HEK293 (cell line): ENCODE results near the gene IFT172.
"Not testable (repeated sequence)": the region's sequence is repeated elsewhere in the genome, so short reads cannot be mapped to it uniquely, and the experiment has no call there.

Experiments used
- CTCF ChIA-PET: fragments of 350-600 bp; formaldehyde crosslinking; extraction: SDS; loops from one replicate; lab custom pipeline; 2021; ENCODE audit warnings: antibody characterized with exemption; lab: Yijun Ruan, JAX
- POLR2A ChIA-PET: fragments of 300-600 bp; formaldehyde crosslinking; extraction: SDS; loops from one replicate; lab custom pipeline; 2020; ENCODE audit warnings: antibody characterized with exemption, inconsistent platforms; lab: Yijun Ruan, JAX
- H3K27ac ChIP-seq: fragments of 200-500 bp; sonication (Bioruptor generic); 2 replicates; pipeline ENCODE4 v1.5.1; 2014; ENCODE audit warnings: low read depth, low read length, control low read depth, inconsistent platforms; ENCODE audit errors: extremely low read depth
- H3K36me3 ChIP-seq, 2 experiments: fragments of 200-500 bp in 1 of 2; sonication (Bioruptor generic) in 1 of 2; 1 replicate in 1 of 2; 2 replicates in 1 of 2; pipeline ENCODE4 v1.5.1; 2014 to 2017; ENCODE audit warnings: inconsistent platforms in 2 of 2, low read length in 2 of 2; ENCODE audit not compliant: control insufficient read depth in 2 of 2, insufficient read depth in 1 of 2
- H3K4me1 ChIP-seq: fragments of 200-500 bp; sonication (Bioruptor generic); 2 replicates; pipeline ENCODE4 v1.5.1; 2014; ENCODE audit warnings: mild to moderate bottlenecking, low read length, inconsistent platforms; ENCODE audit not compliant: control insufficient read depth, insufficient read depth
- H3K4me3 ChIP-seq: 2 replicates; pipeline ENCODE4 v1.5.1; 2011; ENCODE audit warnings: low read depth, mild to moderate bottlenecking, control low read depth, low read length, moderate library complexity
- H3K9me3 ChIP-seq: fragments of 200-500 bp; sonication (Bioruptor generic); 2 replicates; pipeline ENCODE4 v1.5.1; 2014; ENCODE audit warnings: low read depth, low read length, inconsistent platforms; ENCODE audit not compliant: control insufficient read depth, insufficient read depth
- MYNN ChIP-seq: fragments of 450-650 bp; formaldehyde crosslinking; IDR thresholded peaks from 2 replicates; pipeline ENCODE4 v1.5.1; 2016; ENCODE audit warnings: missing biosample characterization, missing genetic modification characterization, borderline replicate concordance
- SP3 ChIP-seq: fragments of 450-650 bp; formaldehyde crosslinking; IDR thresholded peaks from 2 replicates; pipeline ENCODE4 v1.5.1; 2016; ENCODE audit warnings: missing biosample characterization, missing genetic modification characterization
- SP7 ChIP-seq: fragments of 450-650 bp; formaldehyde crosslinking; IDR thresholded peaks from 2 replicates; pipeline ENCODE4 v1.5.1; 2016; ENCODE audit warnings: missing biosample characterization, missing genetic modification characterization
- ZBTB20 ChIP-seq: fragments of 450-650 bp; formaldehyde crosslinking; IDR thresholded peaks from 2 replicates; pipeline ENCODE4 v1.5.1; 2016; ENCODE audit warnings: missing biosample characterization, missing genetic modification characterization
- ZBTB44 ChIP-seq: fragments of 450-650 bp; IDR thresholded peaks from 2 replicates; pipeline ENCODE4 v1.5.1; 2018; ENCODE audit warnings: missing biosample characterization, mild to moderate bottlenecking, missing genetic modification characterization
- ZIC2 ChIP-seq: fragments of 450-650 bp; formaldehyde crosslinking; IDR thresholded peaks from 2 replicates; pipeline ENCODE4 v1.5.1; 2016; ENCODE audit warnings: missing biosample characterization, missing genetic modification characterization
- ZNF174 ChIP-seq: fragments of 450-650 bp; formaldehyde crosslinking; IDR thresholded peaks from 2 replicates; pipeline ENCODE4 v1.5.0; 2017; ENCODE audit warnings: missing biosample characterization, mild to moderate bottlenecking, missing genetic modification characterization
- ZNF175 ChIP-seq: fragments of 450-650 bp; formaldehyde crosslinking; IDR thresholded peaks from 2 replicates; pipeline ENCODE4 v1.5.1; 2016; ENCODE audit warnings: missing biosample characterization, missing genetic modification characterization
- ZNF184 ChIP-seq: fragments of 450-650 bp; IDR thresholded peaks from 2 replicates; pipeline ENCODE4 v1.5.1; 2018; ENCODE audit warnings: missing biosample characterization, mild to moderate bottlenecking, missing genetic modification characterization
- ZNF266 ChIP-seq: fragments of 450-650 bp; formaldehyde crosslinking; IDR thresholded peaks from 2 replicates; pipeline ENCODE4 v1.5.1; 2016; ENCODE audit warnings: missing biosample characterization, missing genetic modification characterization, low read depth
- ZNF37A ChIP-seq: fragments of 450-650 bp; IDR thresholded peaks from 2 replicates; pipeline ENCODE4 v1.5.1; 2018; ENCODE audit warnings: missing biosample characterization, missing genetic modification characterization
- ZNF394 ChIP-seq: fragments of 450-650 bp; formaldehyde crosslinking; IDR thresholded peaks from 2 replicates; pipeline ENCODE4 v1.5.1; 2016; ENCODE audit warnings: missing biosample characterization, missing genetic modification characterization, mild to moderate bottlenecking, moderate library complexity, borderline replicate concordance
- ZNF558 ChIP-seq: fragments of 450-650 bp; formaldehyde crosslinking; IDR thresholded peaks from 2 replicates; pipeline ENCODE4 v1.5.1; 2016; ENCODE audit warnings: missing biosample characterization, missing genetic modification characterization
- ZNF571 ChIP-seq: fragments of 450-650 bp; formaldehyde crosslinking; IDR thresholded peaks from 2 replicates; pipeline ENCODE4 v1.5.0; 2017; ENCODE audit warnings: missing biosample characterization, missing genetic modification characterization
- ZNF645 ChIP-seq: fragments of 450-650 bp; formaldehyde crosslinking; IDR thresholded peaks from 2 replicates; pipeline ENCODE4; 2016; ENCODE audit warnings: missing biosample characterization, missing genetic modification characterization
- ZNF658 ChIP-seq: fragments of 450-650 bp; formaldehyde crosslinking; IDR thresholded peaks from 2 replicates; pipeline ENCODE4; 2016; ENCODE audit warnings: missing biosample characterization, missing genetic modification characterization
- ZSCAN5A ChIP-seq: fragments of 450-650 bp; formaldehyde crosslinking; IDR thresholded peaks from 2 replicates; pipeline ENCODE4 v1.5.1; 2016; ENCODE audit warnings: missing biosample characterization, missing genetic modification characterization

The IFT172 gene

GRCh38 chr2:27428213-27428977 is 61.1 kb downstream of the IFT172 start, which contains the start of gene NRBP1 (continued):
- no peak for TF ChIP-seq ZNF645
- TF ChIP-seq ZNF37A, result no peak
- no peak for TF ChIP-seq ZNF184 (tag by site-specific recombination)
- TF ChIP-seq ZBTB20, result peak; percentile 98

- peaks cover 11% of the 10 kb centered on the region for H3K4me1 ChIP-seq
- H3K36me3 ChIP-seq, result peaks cover under 1 to 6% of the 10 kb centered on the region in 2 experiments; a peak in 2 of 3 replicates
- ChIA-PET CTCF (interaction anchor here (1.1 to 3.0 kb wide), 3 partner anchors 18 to 1167 kb away, joined by 3 to 15 read pairs (median 3); partner anchors contain the start of gene PPM1G), POLR2A (interaction anchor here (0.9 to 3.8 kb wide), 17 partner anchors 9 to 236 kb away, joined by 3 to 56 read pairs (median 4); partner anchors contain the start of genes CCDC121, EIF2B4, GPN1 and GTF3C2)
- TF ChIP-seq ZNF174 (tag by site-specific recombination) (no peak), ZNF184 (tag by site-specific recombination) (no peak), ZNF571 (tag by site-specific recombination) (no peak), SP7 (tag by site-specific recombination) (no peak), ZNF266 (tag by site-specific recombination) (no peak), ZNF558 (no peak), ZNF175 (tag by site-specific recombination) (no peak), MYNN (tag by site-specific recombination) (no peak), ZIC2 (tag by site-specific recombination) (no peak), ZNF394 (tag by site-specific recombination) (no peak), SP3 (tag by site-specific recombination) (no peak), ZBTB44 (tag by site-specific recombination) (no peak), ZNF658 (no peak), ZSCAN5A (tag by site-specific recombination) (no peak)
- H3K27ac ChIP-seq, result peak overlapping the region; percentile 96; the same call in 1 of the 2 replicates
- peak overlapping the region; percentile 70 for H3K4me3 ChIP-seq
- H3K9me3 ChIP-seq, result no peaks in the 10 kb centered on the region
Observed at GRCh38 chr2:27427863-27428212, 61.7 kb downstream of the IFT172 start.

- CTCF ChIA-PET, H3K4me3 ChIP-seq, H3K36me3 ChIP-seq, H3K9me3 ChIP-seq, H3K27ac ChIP-seq, H3K4me1 ChIP-seq: not testable (repeated sequence)
- POLR2A ChIA-PET, result interaction anchor here (0.6 to 0.8 kb wide), 3 partner anchors 15 to 19 kb away, joined by 3 to 5 read pairs (median 3); no protein-coding TSS in a partner anchor
Observed at GRCh38 chr2:27425039-27425438, 64.5 kb downstream of the IFT172 start.
